Mammary epithelial cell (primary cell): ENCODE measurements around the gene HOXA5.

Source experiments
- CTCF ChIP-seq, 2 donors: IDR thresholded peaks in 1 of 2; conservative IDR thresholded peaks in 1 of 2; 2 replicates each; pipeline ENCODE4 v1.5.1; 2011 to 2012; ENCODE audit warnings: inconsistent platforms in 2 of 2, low read length in 2 of 2, mild to moderate bottlenecking in 2 of 2, control low read depth in 1 of 2, low read depth in 1 of 2; ENCODE audit not compliant: insufficient read depth in 1 of 2; ENCODE audit errors: extremely low read depth in 1 of 2
- EZH2 ChIP-seq: IDR thresholded peaks from 2 replicates; pipeline ENCODE4 v1.6.1; 2012; ENCODE audit warnings: low read length, inconsistent platforms, borderline replicate concordance

GRCh38 chr7:27123007-27123476 lies 20.4 kb downstream of the HOXA5 start:
- TF ChIP-seq EZH2, result no peak
- TF ChIP-seq CTCF (conservative IDR thresholded peaks at IDR 0.05 in 1 of 2, IDR thresholded peaks at IDR 0.05 in 1 of 2; ENCODE audit: extremely low read depth in 1 of 2, insufficient read depth in 1 of 2, low read depth in 1 of 2, low read length in 2 of 2), result no peak
